SK-N-SH treated with all-trans-retinoic acid at 6 μM for 48 hours (cell line): ENCODE data around the gene ERCC5.

ENCODE experiments used
- BACH2 ChIP-seq: fragments of 250-450 bp; sonication (Bioruptor Pico); IDR thresholded peaks from 2 replicates; pipeline ENCODE4 v1.9.0; 2021; ENCODE audit warnings: mild to moderate bottlenecking, borderline replicate concordance
- ZNF70 ChIP-seq: fragments of 450-650 bp; formaldehyde crosslinking; IDR thresholded peaks from 2 replicates; pipeline ENCODE4 v1.5.0; 2020; ENCODE audit warnings: mild to moderate bottlenecking, moderate library complexity

DNA sequence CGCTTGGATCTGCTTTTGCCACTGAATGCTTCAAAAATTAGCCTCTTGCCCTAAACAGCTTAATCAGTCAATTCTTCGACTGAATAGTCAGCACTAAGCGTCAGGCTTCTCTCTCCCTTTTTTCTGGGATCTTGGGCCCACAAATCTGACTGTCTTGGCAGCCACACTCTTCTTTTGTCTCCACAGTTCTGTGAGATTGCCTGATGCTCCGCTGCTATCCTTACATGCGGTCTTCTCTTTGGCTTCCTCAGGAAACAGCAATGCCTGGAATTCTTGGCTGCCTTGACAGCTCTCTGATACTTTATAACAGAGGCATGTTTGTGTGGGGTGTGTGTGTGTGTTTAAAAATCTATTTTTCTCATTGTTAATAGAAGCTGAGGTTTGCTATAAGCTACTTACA is 32.6 kb downstream of the ERCC5 start:
- TF ChIP-seq ZNF70 (CRISPR knock-in tag): no peak
- TF ChIP-seq BACH2 (CRISPR knock-in tag): no peak
